Astrocyte (in vitro differentiated cells and primary cell): ENCODE data around the gene PCYOX1L. TPM values are rescaled to one million over a fixed set of nuclear protein-coding genes. Genes with fewer than 3 reads are reported as not detected.

Experiments used
- DNase-seq: peaks from one replicate; pipeline ENCODE4 v3.0.0-alpha.2; 2010; ENCODE audit warnings: low read depth
- FAIRE-seq: peaks from 2 replicates; lab custom pipeline; 2011; peaks lifted over from hg19 to GRCh38; lab: Jason Lieb, UNC
- H2AFZ ChIP-seq: 2 replicates; pipeline ENCODE4 v1.6.0; 2012; ENCODE audit warnings: low read depth, low read length, inconsistent platforms
- H3K27ac ChIP-seq: 2 replicates; pipeline ENCODE4 v1.5.1; 2011; ENCODE audit warnings: low read depth, low read length, inconsistent platforms
- H3K27me3 ChIP-seq: 2 replicates; pipeline ENCODE4 v1.6.0; 2011; ENCODE audit warnings: low read length, inconsistent platforms; ENCODE audit not compliant: insufficient read depth
- H3K36me3 ChIP-seq: 2 replicates; pipeline ENCODE4 v1.5.1; 2011; ENCODE audit warnings: low read length, inconsistent platforms; ENCODE audit not compliant: insufficient read depth
- H3K4me1 ChIP-seq: 2 replicates; pipeline ENCODE4 v1.5.1; 2011; ENCODE audit warnings: low read length, inconsistent platforms; ENCODE audit not compliant: insufficient read depth
- H3K4me2 ChIP-seq: 2 replicates; pipeline ENCODE4 v1.6.0; 2012; ENCODE audit warnings: low read length, inconsistent platforms
- H3K4me3 ChIP-seq: 2 replicates; pipeline ENCODE4 v1.5.1; 2011; ENCODE audit warnings: low read depth, mild to moderate bottlenecking, low read length, inconsistent platforms; ENCODE audit not compliant: insufficient read depth
- H3K79me2 ChIP-seq: 2 replicates; pipeline ENCODE4 v1.6.0; 2012; ENCODE audit warnings: mild to moderate bottlenecking, low read length, inconsistent platforms; ENCODE audit not compliant: insufficient read depth
- H3K9ac ChIP-seq: 2 replicates; pipeline ENCODE4 v1.6.0; 2012; ENCODE audit warnings: mild to moderate bottlenecking, low read length, inconsistent platforms
- H3K9me3 ChIP-seq: 2 replicates; pipeline ENCODE4 v1.5.1; 2012; ENCODE audit warnings: low read depth, mild to moderate bottlenecking, low read length, inconsistent platforms; ENCODE audit not compliant: insufficient read depth
- H4K20me1 ChIP-seq: 2 replicates; pipeline ENCODE4 v1.6.0; 2012; ENCODE audit warnings: low read length, inconsistent platforms; ENCODE audit not compliant: insufficient read depth
- H3K27ac Mint-ChIP-seq: one replicate; pipeline ENCODE4 v1.8.0; 2021; ENCODE audit warnings: mild to moderate bottlenecking, mixed read lengths; ENCODE audit not compliant: unreplicated experiment
- H3K27me3 Mint-ChIP-seq: one replicate; pipeline ENCODE4 v1.8.0; 2021; ENCODE audit warnings: low read depth, mixed read lengths; ENCODE audit not compliant: unreplicated experiment
- H3K36me3 Mint-ChIP-seq: one replicate; pipeline ENCODE4 v1.8.0; 2021; ENCODE audit warnings: low read depth, mixed read lengths; ENCODE audit not compliant: unreplicated experiment
- H3K4me1 Mint-ChIP-seq: one replicate; pipeline ENCODE4 v1.8.0; 2021; ENCODE audit warnings: low read depth, mixed read lengths; ENCODE audit not compliant: unreplicated experiment
- H3K4me3 Mint-ChIP-seq: one replicate; pipeline ENCODE4 v1.8.0; 2021; ENCODE audit warnings: mild to moderate bottlenecking, moderate library complexity, mixed read lengths; ENCODE audit not compliant: unreplicated experiment
- H3K9me3 Mint-ChIP-seq: one replicate; pipeline ENCODE4 v1.8.0; 2021; ENCODE audit warnings: mild to moderate bottlenecking, mixed read lengths; ENCODE audit not compliant: unreplicated experiment
- CTCF ChIP-seq: IDR thresholded peaks from 2 replicates; pipeline ENCODE4 v1.5.1; 2011; ENCODE audit warnings: low read depth, mild to moderate bottlenecking, inconsistent platforms, low read length, moderate library complexity; ENCODE audit not compliant: insufficient read depth
- EZH2 ChIP-seq: IDR thresholded peaks from 2 replicates; pipeline ENCODE4 v1.6.1; 2012; ENCODE audit warnings: mild to moderate bottlenecking, low read length, inconsistent platforms; ENCODE audit not compliant: insufficient read depth
- total RNA-seq: library from RNA; stranded (reverse); gene quantifications from 2 replicates; pipeline ENCODE4 v1.2.1, GENCODE V29; 2021

PCYOX1L gene
- total RNA-seq, 1 donor from 2014 or later = 16.6 TPM

- Histone ChIP-seq H3K27ac (no peak overlapping the region), H3K27me3 (no peaks in the 10 kb centered on the region), H3K4me1 (no peaks in the 10 kb centered on the region), H4K20me1 (no peaks in the 10 kb centered on the region), H3K36me3 (no peaks in the 10 kb centered on the region), H2AFZ (no peak overlapping the region), H3K4me2 (no peak overlapping the region), H3K9me3 (peaks cover 2% of the 10 kb centered on the region), H3K4me3 (no peak overlapping the region), H3K9ac (no peak overlapping the region), H3K79me2 (no peaks in the 10 kb centered on the region)
- FAIRE-seq (no peak), DNase-seq (no peak)
- Mint-ChIP-seq H3K36me3 (no peaks in the 10 kb centered on the region), H3K27ac (no peak overlapping the region), H3K4me3 (no peak overlapping the region), H3K27me3 (no peaks in the 10 kb centered on the region), H3K9me3 (no peaks in the 10 kb centered on the region), H3K4me1 (peaks cover 7% of the 10 kb centered on the region)
- no peak for TF ChIP-seq CTCF
- TF ChIP-seq EZH2 = no peak
These were observed 14.4 kb downstream of the PCYOX1L start for GRCh38 chr5:149372076-149372795.

- DNase-seq = no peak
- Histone ChIP-seq H3K9ac (no peak overlapping the region), H4K20me1 (no peaks in the 10 kb centered on the region), H2AFZ (no peak overlapping the region), H3K4me2 (no peak overlapping the region), H3K79me2 (no peaks in the 10 kb centered on the region), H3K9me3 (peaks cover 3% of the 10 kb centered on the region), H3K36me3 (no peaks in the 10 kb centered on the region), H3K4me1 (no peaks in the 10 kb centered on the region), H3K27ac (no peak overlapping the region), H3K4me3 (no peak overlapping the region), H3K27me3 (no peaks in the 10 kb centered on the region)
- H3K36me3 Mint-ChIP-seq = no peaks in the 10 kb centered on the region
- no peak overlapping the region for H3K27ac Mint-ChIP-seq
- H3K4me3 Mint-ChIP-seq = no peak overlapping the region
- no peaks in the 10 kb centered on the region for H3K27me3 Mint-ChIP-seq
- no peak for FAIRE-seq
- peaks cover 3% of the 10 kb centered on the region for H3K4me1 Mint-ChIP-seq
- H3K9me3 Mint-ChIP-seq = no peaks in the 10 kb centered on the region
- no peak for TF ChIP-seq CTCF
- no peak for TF ChIP-seq EZH2
These were observed 15.1 kb downstream of the PCYOX1L start for GRCh38 chr5:149372932-149373331.

- no peak for FAIRE-seq
- Histone ChIP-seq H3K36me3 (no peaks in the 10 kb centered on the region), H3K79me2 (no peaks in the 10 kb centered on the region), H3K4me3 (no peak overlapping the region), H4K20me1 (no peaks in the 10 kb centered on the region), H3K27ac (no peak overlapping the region), H3K27me3 (no peaks in the 10 kb centered on the region), H3K9me3 (peaks cover 3% of the 10 kb centered on the region), H3K4me1 (no peaks in the 10 kb centered on the region), H3K9ac (no peak overlapping the region), H2AFZ (no peak overlapping the region), H3K4me2 (no peak overlapping the region)
- no peaks in the 10 kb centered on the region for H3K9me3 Mint-ChIP-seq
- H3K27ac Mint-ChIP-seq = no peak overlapping the region
- no peak overlapping the region for H3K4me3 Mint-ChIP-seq
- H3K36me3 Mint-ChIP-seq = peaks cover 2% of the 10 kb centered on the region
- no peak for DNase-seq
- H3K4me1 Mint-ChIP-seq = no peaks in the 10 kb centered on the region
- peaks cover 1% of the 10 kb centered on the region for H3K27me3 Mint-ChIP-seq
- TF ChIP-seq CTCF (no peak), EZH2 (no peak)
These were observed 16.5 kb downstream of the PCYOX1L start for GRCh38 chr5:149374303-149374702.
